Measurements from ENCODE around the gene MOBP. TPM values are rescaled to one million over a fixed set of nuclear protein-coding genes. Genes with fewer than 3 reads are reported as not detected.

The MOBP gene
- total and polyA plus RNA-seq, 2 of the 4 experiments (the other 2 are of a cell fraction): not detected

- no peak for TF ChIP-seq RCOR1 (IDR thresholded peaks at IDR 0.05; ENCODE audit: insufficient replicate concordance, low read length)
These were observed 34.7 kb downstream of the MOBP start (continued) for GRCh38 chr3:39501968-39502837.

GRCh38 chr3:39502838-39503145, 35.3 kb downstream of the MOBP start:
- Histone ChIP-seq H3K56ac (ENCODE audit: extremely low read depth, insufficient read depth, low read length) (no peak overlapping the region), H3K27ac (ENCODE audit: insufficient read depth, low read length) (no peak overlapping the region), H2BK5ac (ENCODE audit: low read depth, low read length, poor library complexity, severe bottlenecking) (no peak overlapping the region), H3K36me3 (ENCODE audit: control insufficient read depth, insufficient read depth, low read length) (no peaks in the 10 kb centered on the region), H4K91ac (ENCODE audit: insufficient read depth, low read depth, low read length) (no peak overlapping the region), H2AK5ac (ENCODE audit: low read depth, low read length) (no peak overlapping the region), H3K4me2 (ENCODE audit: low read depth, low read length) (no peak overlapping the region), H3K9ac (ENCODE audit: low read depth, low read length) (no peak overlapping the region), H3K14ac (replicated peaks; ENCODE audit: low read depth, low read length) (no peak overlapping the region), H4K8ac (ENCODE audit: low read depth in 2 of 2, low read length in 2 of 2) (no peak overlapping the region), H4K5ac (ENCODE audit: low read depth, low read length) (no peak overlapping the region), H2BK20ac (ENCODE audit: low read depth, low read length) (no peak overlapping the region), H3K4me3 (ENCODE audit: insufficient read depth, low read depth, low read length) (no peak overlapping the region), H2BK15ac (ENCODE audit: low read depth, low read length) (no peak overlapping the region), H3K9me3 (ENCODE audit: control insufficient read depth, insufficient read depth, low read length) (no peaks in the 10 kb centered on the region), H3K4ac (ENCODE audit: low read depth, low read length) (no peak overlapping the region), H4K20me1 (ENCODE audit: insufficient read depth, low read length) (no peaks in the 10 kb centered on the region), H2AK9ac (replicated peaks; ENCODE audit: low read depth, low read length, poor library complexity) (no peak overlapping the region), H2AFZ (replicated peaks; ENCODE audit: low read length, poor library complexity) (no peak overlapping the region), H2BK120ac (ENCODE audit: low read depth, low read length) (no peak overlapping the region), H3K27me3 (ENCODE audit: control insufficient read depth, insufficient read depth, low read length) (peaks cover 16% of the 10 kb centered on the region), H3K18ac (ENCODE audit: low read depth, low read length) (no peak overlapping the region), H3K79me1 (ENCODE audit: low read depth in 1 of 2, low read length in 2 of 2) (no peaks in the 10 kb centered on the region), H3K9me1 (ENCODE audit: insufficient read depth, low read length) (no peaks in the 10 kb centered on the region), H3K4me1 (ENCODE audit: control insufficient read depth, insufficient read depth, low read length) (no peaks in the 10 kb centered on the region), H3K23ac (ENCODE audit: low read depth, low read length) (no peak overlapping the region)
- dilution Hi-C loops (cut with HindIII; ENCODE audit: low sequenced_read_pairs, unreplicated experiment) (no loop called here), in situ Hi-C loops (cut with MboI; ENCODE audit: low sequenced_read_pairs) (loop anchor here (5.0 kb wide), 1 partner anchor 55 kb away; no protein-coding TSS in a partner anchor), intact Hi-C loops (cut with micrococcal nuclease) (no loop called here)
- TF ChIP-seq CTCF (conservative IDR thresholded peaks at IDR 0.05; ENCODE audit: low read depth, low read length) (no peak), CEBPB (IDR thresholded peaks at IDR 0.05; ENCODE audit: low read depth, low read length) (no peak), MXI1 (IDR thresholded peaks at IDR 0.05; ENCODE audit: borderline replicate concordance, low read depth, low read length) (no peak), NFE2L2 (IDR thresholded peaks at IDR 0.05; ENCODE audit: low read depth, low read length) (no peak), ELK1 (IDR thresholded peaks at IDR 0.05; ENCODE audit: borderline replicate concordance, low read depth, low read length) (no peak), FOS (IDR thresholded peaks at IDR 0.05; ENCODE audit: low read depth, low read length) (no peak)
- TF ChIP-seq, protein P1, sequence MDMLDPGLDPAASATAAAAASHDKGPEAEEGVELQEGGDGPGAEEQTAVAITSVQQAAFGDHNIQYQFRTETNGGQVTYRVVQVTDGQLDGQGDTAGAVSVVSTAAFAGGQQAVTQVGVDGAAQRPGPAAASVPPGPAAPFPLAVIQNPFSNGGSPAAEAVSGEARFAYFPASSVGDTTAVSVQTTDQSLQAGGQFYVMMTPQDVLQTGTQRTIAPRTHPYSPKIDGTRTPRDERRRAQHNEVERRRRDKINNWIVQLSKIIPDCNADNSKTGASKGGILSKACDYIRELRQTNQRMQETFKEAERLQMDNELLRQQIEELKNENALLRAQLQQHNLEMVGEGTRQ (IDR thresholded peaks at IDR 0.05; ENCODE audit: low read depth, low read length): no peak
- CTCF ChIA-PET: no interaction called here
- BruUV-seq (replicated peaks): no TSS peak
- DNase-seq: no peak
- ATAC-seq (ENCODE audit: low read depth): no peak
- POLR2A ChIA-PET (ENCODE audit: unreplicated experiment): no interaction called here
- WGBS, 2 experiments (ENCODE audit: extremely low coverage in 2 of 2, insufficient read length in 1 of 2): 0% methylated on average over 2 of the region's 4 CpGs; no CpG with 5 or more reads in 1 of the 2 experiments
